ENCODE data around the gene VAV3. TPM values are rescaled to one million over a fixed set of nuclear protein-coding genes. Genes with fewer than 3 reads are reported as not detected.

Gene VAV3
- total and polyA plus RNA-seq, 8 donors, result 7.1 to 21.4 (median 12.8) TPM

DNA sequence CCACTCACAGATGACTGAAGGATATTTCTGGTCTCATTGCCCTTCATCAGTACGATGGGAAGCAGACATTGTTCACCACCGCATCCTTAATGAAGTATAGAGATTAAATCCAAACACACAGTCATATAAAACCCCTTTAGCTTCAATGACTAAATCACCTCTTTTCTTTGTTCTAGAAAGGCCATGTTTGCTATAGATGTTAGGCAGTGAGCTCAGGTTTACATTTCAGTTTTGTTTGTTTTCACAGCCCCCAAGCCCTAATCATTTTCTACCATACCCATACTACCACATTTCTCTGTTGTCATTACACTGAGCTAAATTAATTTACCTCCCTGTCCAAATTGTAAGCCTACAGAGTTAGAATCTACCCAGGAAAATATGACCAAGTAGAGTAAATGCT, 439.0 kb downstream of the VAV3 start:
- ATAC-seq, result no peak
- FAIRE-seq, result no peak

DNA sequence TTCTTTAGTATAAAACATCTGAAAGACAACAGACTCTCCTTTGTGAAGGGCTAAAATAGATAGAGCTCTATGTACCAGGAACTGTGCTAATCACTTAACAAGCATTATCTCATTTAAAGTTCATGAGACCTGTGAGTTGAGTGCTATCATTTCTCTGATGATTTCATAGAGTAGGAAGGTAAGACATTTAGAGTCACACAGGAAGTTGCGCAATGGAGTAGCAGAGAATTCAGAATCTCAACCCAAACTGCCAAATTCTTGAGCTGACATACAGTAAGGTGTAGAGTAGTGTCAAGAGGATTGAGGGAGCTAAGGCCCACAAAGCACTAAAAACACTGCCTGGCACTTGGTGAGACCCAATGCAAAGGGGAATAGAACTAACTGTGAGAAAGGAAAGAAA, 439.8 kb downstream of the VAV3 start:
- no peak for FAIRE-seq
- DNase-seq, result no peak
- no peaks in the 10 kb centered on the region for H3K4me1 ChIP-seq
- WGBS, 2 donors, result 85 to 90% methylated on average over 1 of the region's 1 CpG
- no peaks in the 10 kb centered on the region for H3K36me3 ChIP-seq
- ATAC-seq, result no peak
- H3K27ac ChIP-seq, result no peak overlapping the region
- TF ChIP-seq, protein P1, sequence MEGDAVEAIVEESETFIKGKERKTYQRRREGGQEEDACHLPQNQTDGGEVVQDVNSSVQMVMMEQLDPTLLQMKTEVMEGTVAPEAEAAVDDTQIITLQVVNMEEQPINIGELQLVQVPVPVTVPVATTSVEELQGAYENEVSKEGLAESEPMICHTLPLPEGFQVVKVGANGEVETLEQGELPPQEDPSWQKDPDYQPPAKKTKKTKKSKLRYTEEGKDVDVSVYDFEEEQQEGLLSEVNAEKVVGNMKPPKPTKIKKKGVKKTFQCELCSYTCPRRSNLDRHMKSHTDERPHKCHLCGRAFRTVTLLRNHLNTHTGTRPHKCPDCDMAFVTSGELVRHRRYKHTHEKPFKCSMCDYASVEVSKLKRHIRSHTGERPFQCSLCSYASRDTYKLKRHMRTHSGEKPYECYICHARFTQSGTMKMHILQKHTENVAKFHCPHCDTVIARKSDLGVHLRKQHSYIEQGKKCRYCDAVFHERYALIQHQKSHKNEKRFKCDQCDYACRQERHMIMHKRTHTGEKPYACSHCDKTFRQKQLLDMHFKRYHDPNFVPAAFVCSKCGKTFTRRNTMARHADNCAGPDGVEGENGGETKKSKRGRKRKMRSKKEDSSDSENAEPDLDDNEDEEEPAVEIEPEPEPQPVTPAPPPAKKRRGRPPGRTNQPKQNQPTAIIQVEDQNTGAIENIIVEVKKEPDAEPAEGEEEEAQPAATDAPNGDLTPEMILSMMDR (IDR thresholded peaks at IDR 0.05), result no peak
- intact Hi-C loops (cut with DNase I), result no loop called here
- H3K27me3 ChIP-seq, result no peaks in the 10 kb centered on the region
- H3K9me3 ChIP-seq, result no peaks in the 10 kb centered on the region
- no peak overlapping the region for H3K4me3 ChIP-seq

More for the DNA sequence above, 439.0 kb downstream of the VAV3 start:
- H3K4me3 ChIP-seq, result no peak overlapping the region
- WGBS, 2 donors, result 69 to 78% methylated on average over 2 of the region's 2 CpGs
- H3K27ac ChIP-seq, result no peak overlapping the region
- H3K9me3 ChIP-seq, result no peaks in the 10 kb centered on the region
- DNase-seq, result no peak
- no peaks in the 10 kb centered on the region for H3K36me3 ChIP-seq
- no peaks in the 10 kb centered on the region for H3K4me1 ChIP-seq
- H3K27me3 ChIP-seq, result no peaks in the 10 kb centered on the region
- TF ChIP-seq, protein P1 (IDR thresholded peaks at IDR 0.05), result no peak
- intact Hi-C loops (cut with DNase I), result no loop called here

DNA sequence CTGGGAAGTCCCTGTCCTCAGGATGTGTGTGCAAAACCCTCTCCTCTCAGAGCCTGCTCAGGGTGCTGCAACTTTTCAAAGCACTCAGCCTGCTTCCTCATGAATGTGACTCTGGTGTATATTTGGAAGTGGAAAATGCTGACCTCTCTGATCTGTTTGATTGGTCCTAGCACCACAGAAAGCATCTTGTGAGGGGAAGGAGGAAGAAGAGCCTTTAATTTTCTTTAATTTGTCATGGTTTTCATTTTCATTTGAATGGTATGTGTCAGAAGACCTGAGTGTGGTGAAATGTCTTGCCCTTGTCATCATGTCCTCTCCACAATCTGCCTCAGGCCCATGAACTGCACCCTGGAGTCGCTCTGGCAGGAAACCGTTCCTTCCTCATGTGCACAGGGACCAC, 440.7 kb downstream of the VAV3 start:
- 75 to 82% methylated on average over 2 of the region's 2 CpGs for WGBS, 2 donors
- ATAC-seq (peak in 1 of 4 donors; percentile 18), FAIRE-seq (no peak)

DNA sequence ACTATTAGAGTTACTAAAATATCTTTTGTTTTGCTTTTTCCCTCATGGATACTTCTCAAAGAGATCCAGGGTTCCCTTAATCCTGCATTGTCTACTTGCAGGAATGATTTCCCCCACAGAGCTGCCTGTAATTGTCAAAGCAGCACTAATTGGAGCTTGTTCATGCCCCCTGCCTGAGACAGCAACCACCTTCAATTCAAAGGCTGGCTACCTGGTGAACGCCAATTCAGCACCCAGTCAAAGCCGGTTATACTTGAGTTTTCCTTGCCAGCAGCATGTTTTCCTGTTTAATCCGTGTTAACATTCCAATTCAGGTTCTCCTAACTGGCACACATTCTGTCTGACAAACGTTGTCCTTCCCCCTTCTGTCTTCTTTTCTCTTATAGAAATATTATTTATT, 441.2 kb downstream of the VAV3 start:
- DNase-seq, result no peak
- no peaks in the 10 kb centered on the region for H3K36me3 ChIP-seq
- TF ChIP-seq, protein P1 (IDR thresholded peaks at IDR 0.05), result no peak
- H3K9me3 ChIP-seq, result no peaks in the 10 kb centered on the region
- no peaks in the 10 kb centered on the region for H3K27me3 ChIP-seq
- 31 to 38% methylated on average over 4 of the region's 4 CpGs for WGBS, 2 donors
- FAIRE-seq, result no peak
- H3K27ac ChIP-seq, result no peak overlapping the region
- H3K4me1 ChIP-seq, result no peaks in the 10 kb centered on the region
- intact Hi-C loops (cut with DNase I), result no loop called here
- ATAC-seq, result no peak
- H3K4me3 ChIP-seq, result no peak overlapping the region

More for the DNA sequence above, 440.7 kb downstream of the VAV3 start:
- no peak for DNase-seq
- Histone ChIP-seq H3K27ac (no peak overlapping the region), H3K4me1 (no peaks in the 10 kb centered on the region), H3K9me3 (no peaks in the 10 kb centered on the region), H3K36me3 (no peaks in the 10 kb centered on the region), H3K4me3 (no peak overlapping the region), H3K27me3 (no peaks in the 10 kb centered on the region)
- TF ChIP-seq, protein P1 (IDR thresholded peaks at IDR 0.05), result no peak
- intact Hi-C loops (cut with DNase I), result no loop called here

DNA sequence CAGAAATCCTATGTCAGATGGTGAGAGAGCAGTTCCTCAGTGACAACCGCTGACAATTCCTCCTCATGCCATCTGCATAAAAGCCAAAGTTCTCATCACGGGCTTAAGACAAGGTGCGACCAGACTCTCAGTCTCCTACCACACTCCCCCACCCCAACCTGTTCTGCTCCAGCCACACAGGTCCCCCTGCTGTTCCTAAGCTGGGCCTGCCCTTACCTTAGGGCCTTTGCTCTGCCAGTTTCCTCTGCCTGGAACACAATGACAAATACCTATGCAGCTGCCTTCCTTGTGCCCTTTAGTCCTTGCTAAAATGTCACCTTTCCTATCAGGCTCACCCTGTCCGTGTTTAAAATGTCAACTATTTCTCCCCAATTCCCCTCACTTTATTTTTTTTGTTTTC, 441.9 kb downstream of the VAV3 start:
- no peaks in the 10 kb centered on the region for H3K4me1 ChIP-seq
- H3K27me3 ChIP-seq, result no peaks in the 10 kb centered on the region
- WGBS, 2 donors, result 48 to 60% methylated on average over 4 of the region's 4 CpGs
- H3K27ac ChIP-seq, result no peak overlapping the region
- H3K36me3 ChIP-seq, result no peaks in the 10 kb centered on the region
- H3K4me3 ChIP-seq, result no peak overlapping the region
- no peak for DNase-seq
- no peak for ATAC-seq
- TF ChIP-seq, protein P1 (IDR thresholded peaks at IDR 0.05), result no peak
- FAIRE-seq, result no peak
- intact Hi-C loops (cut with DNase I), result no loop called here
- no peaks in the 10 kb centered on the region for H3K9me3 ChIP-seq

Small RNAs within 50 kb of the gene (microRNA-seq; reads per million reads assigned to microRNA genes)
- gene MIR7852, result 0 reads per million in 2 donors

Other genes starting within 250 kb of the VAV3 start
- 10 to 100 TPM in 2 of 6 donors, 1 to 10 TPM in 4; 5.1 to 16.9 (median 7.3) TPM for gene SLC25A24, start 235.2 kb upstream of the VAV3 start, total RNA-seq
- gene SLC25A24, start 235.2 kb upstream of the VAV3 start, polyA plus RNA-seq, result 1 to 10 TPM; 3.3 to 9.4 TPM

Data from pancreas (tissue), 10 donors.